Germinal center (tissue), 1 donor: ENCODE data around the gene FBF1.

Experiments
- DNase-seq: peaks from one replicate; pipeline ENCODE4 v3.0.0; 2012; ENCODE audit warnings: mixed read lengths, low spot score

Gene FBF1

DNA sequence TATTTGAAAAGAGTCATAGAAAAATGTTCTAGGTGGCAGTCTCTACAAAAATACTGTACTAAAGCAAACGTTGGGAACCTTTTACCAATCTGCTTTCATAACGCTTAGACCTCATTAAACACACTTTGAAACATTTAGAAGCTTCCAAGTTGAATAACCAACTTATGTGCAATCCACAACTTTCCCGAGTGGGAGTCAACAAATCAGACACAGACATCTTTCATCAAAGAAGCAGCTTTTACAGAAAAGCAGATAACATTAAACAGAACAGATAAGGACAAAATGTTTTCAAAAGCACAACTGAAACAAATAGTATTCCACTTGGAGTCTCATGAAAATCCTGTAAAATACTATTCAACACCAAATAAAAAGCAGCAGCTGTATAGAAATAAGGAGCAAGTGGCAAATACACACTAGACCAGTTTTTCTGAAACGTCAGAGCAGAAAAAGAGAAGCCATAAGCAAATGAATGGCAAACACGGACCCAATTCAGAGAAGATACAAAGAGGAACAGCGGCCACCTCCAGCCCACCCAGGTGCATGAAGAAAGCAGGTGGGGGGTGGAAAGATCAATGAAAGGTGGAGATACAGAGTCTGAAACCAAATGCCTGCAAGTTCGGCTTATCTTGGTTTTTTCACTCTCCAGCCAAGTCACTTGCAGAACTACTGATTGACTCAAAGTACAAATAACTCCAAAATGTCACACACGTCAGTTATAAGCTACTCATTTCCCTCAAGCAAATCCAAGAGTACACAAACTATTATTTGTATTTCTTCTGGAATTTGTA lies 18.4 kb upstream of the FBF1 start:
- no peak for DNase-seq

DNA sequence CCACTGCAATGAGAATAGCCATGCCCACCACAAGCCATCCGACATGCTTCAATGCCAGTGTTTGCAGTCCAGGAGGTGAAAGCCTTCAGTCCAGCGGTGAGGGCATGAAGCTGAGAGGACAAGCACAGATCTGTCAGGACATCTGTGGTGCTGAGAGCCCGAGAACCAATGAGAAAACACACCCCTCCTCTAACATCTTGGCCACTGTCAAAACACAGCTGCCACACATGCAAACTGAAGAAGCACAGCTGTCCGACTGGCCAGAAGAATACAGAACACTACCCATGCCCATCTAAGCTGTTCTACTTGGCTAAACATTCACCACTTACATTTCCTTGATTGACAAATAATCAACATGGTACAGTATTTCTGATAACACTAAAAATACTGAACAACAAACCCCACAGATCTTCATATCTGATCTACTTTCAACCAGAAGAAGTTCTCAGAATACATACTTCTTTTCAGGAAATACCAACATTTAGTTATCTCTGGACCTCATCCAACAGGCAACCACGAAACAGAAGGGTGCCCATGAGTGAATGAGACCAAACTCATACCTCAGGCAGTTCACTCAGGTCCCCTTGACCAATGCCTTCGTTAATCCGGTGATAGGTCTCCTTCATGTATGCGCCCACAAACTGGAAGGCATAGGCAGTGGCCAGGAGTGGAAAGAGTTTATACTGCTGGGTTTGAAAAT lies 10.2 kb upstream of the FBF1 start:
- no peak for DNase-seq

GRCh38 chr17:75950421-75950820 lies 9.6 kb upstream of the FBF1 start:
- no peak for DNase-seq

- no peak for DNase-seq
Measured at GRCh38 chr17:75945211-75945610, 4.4 kb upstream of the FBF1 start.

GRCh38 chr17:75943491-75943890 lies 2.6 kb upstream of the FBF1 start:
- no peak for DNase-seq

GRCh38 chr17:75942473-75942872 lies 1.6 kb upstream of the FBF1 start:
- no peak for DNase-seq

GRCh38 chr17:75941442-75941819 lies 589 bp upstream of the FBF1 start:
- no peak for DNase-seq

DNA sequence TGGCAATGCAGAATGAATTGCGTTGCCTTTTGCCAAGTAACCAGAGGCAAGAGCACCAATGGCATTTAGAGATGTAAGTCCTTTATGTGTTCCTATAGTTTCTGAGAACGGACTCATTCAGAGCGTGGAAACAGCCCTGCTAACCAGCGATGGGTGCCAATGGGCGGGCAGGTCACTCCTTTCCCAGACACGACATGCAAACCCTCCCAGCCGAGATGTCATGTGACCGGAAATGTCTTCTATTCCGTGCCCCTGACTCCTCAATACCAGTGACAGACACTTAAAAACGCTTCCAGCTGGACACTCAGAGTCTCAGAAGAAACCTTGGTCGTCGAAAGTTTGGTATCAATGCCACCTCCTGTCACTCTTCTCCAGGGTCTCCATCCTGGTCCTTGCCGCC lies 3.2 kb downstream of the FBF1 start:
- no peak for DNase-seq

- no peak for DNase-seq
Measured at GRCh38 chr17:75933808-75934207, 7.0 kb downstream of the FBF1 start.

DNA sequence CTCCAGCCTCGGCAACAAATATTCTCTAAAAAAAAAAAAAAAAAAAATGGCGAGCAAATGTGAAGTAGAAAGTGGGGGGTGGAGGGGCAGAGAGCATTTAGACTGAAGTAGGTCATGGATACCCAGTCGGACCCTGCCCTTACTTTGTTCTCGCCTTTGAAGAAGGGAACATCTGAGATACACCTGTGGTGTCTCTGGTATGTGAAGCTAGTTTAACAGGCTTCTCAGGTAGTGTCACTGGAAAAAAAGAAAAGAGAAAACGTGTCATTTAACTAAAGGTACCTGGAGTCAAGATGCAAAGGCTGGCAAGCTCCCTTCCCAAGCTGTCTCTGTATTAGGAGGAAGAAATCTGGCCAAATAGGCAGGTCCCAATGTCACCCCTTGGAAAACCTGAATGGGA lies 8.0 kb downstream of the FBF1 start:
- no peak for DNase-seq

DNA sequence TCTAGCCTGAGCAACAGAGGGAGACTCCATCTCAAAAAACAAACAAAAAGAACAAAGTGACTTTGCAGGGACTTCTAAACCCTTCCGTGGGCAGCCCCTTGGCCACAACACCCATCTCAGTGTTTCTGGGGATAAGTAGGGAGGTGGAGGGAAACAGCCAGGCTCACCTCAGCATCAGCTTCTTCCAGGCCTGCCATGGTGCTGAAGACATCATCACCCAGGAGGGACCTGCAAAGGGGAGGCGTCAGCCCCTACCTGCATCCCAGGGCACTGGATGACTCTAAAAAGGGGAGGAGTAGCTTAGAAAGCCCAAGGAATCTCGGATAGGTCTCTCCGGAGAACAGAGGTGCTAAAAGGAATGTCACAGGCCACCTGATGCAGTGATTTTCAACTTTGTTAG lies 9.8 kb downstream of the FBF1 start:
- no peak for DNase-seq

DNA sequence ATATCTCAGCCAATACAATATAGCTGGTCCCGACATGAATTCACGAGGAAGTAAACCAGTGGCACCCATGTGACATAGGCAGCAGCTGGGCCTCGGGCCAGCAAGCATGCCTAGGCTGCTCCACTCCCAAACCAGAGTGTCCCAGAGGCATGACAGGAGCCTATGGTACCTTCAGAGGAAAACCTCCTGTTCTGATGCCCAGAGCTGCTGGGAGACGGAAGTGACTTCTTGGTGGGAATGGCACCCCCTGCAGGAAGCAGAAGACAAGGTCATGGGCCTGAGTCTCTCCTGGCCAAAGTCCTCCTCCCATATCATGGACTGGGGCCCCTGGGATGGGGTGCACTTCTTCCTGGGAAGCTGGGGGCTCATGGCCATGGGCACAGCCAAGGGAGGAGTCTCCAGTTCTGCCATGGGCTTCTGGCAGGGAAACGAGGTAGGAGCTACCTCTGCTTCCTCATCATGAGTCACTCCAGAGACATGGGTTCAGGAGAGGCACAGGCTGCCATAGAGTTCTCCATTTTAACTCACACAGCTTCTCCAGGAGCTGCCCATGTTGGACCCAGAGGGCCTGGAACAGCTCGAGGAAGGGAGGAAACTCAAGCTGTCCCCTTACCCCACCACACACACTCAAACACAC lies 13.4 kb downstream of the FBF1 start:
- DNase-seq: peak; percentile 73

- DNase-seq: no peak
Measured at GRCh38 chr17:75926456-75926855, 14.4 kb downstream of the FBF1 start.

- DNase-seq: no peak
Measured at GRCh38 chr17:75925912-75926311, 14.9 kb downstream of the FBF1 start.

DNA sequence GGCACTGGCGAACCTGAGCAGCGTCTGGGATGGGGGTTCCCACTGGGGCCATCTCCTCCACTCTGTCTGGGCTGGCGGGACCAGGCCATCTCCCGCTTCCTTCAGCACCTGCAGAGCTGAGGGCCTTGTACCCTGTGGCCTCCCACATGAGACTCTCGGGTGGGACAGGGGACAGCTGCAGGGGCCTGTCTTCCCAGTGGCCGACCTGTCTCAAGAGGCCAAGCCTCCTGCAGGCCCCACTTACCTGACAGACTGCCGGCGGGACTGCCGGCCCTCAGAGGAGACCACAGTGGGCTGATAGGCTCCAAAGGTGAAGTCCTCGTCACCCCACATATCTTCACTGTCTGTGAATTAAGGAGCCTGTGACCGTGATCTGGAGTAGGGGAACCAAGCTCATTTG lies 15.7 kb downstream of the FBF1 start:
- DNase-seq: no peak

DNA sequence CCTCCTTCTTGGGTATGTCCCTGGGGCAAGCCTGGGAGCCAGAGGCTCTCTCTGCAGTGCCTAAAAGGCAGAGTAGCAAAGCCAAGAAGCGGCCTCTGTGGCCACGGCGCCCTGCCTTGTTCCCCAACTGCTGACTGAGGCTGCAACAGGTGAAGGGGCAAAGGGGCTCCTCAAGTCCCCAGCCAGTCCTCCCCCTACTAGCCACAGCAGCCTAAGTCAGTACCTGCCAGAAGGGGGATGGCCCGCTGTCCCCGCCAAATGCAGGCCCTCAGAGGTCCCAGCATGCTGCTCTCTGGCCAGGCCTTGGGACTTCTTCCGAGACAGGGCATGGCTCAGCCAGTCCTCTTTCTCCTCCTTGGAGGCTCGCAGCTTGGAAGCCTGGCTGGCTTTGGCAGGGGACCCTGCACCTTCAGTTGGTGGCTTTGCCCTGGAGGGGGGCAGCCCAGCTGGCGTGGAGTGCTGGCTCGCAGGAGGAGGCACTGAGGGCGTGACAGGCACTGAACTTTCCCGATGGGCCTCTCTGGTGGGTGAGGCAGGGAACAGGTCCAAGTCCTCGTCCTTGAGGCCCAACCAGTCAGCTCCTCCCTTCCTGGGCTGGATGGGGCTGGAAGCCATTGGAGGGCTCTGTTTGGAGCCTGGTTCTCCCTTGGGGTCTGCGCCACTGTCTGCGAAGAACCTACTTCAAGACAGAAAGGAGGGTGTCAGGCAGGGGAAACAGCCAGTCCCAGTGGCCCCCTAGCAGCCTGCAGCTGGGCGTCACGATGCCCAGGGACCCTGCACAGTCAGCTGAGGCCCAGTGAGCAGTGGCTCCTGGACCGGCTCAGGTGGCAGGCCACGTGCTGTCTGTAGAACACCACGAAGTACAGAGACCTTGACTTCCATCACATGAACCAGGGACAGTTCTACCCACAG lies 17.6 kb downstream of the FBF1 start:
- DNase-seq: no peak

DNA sequence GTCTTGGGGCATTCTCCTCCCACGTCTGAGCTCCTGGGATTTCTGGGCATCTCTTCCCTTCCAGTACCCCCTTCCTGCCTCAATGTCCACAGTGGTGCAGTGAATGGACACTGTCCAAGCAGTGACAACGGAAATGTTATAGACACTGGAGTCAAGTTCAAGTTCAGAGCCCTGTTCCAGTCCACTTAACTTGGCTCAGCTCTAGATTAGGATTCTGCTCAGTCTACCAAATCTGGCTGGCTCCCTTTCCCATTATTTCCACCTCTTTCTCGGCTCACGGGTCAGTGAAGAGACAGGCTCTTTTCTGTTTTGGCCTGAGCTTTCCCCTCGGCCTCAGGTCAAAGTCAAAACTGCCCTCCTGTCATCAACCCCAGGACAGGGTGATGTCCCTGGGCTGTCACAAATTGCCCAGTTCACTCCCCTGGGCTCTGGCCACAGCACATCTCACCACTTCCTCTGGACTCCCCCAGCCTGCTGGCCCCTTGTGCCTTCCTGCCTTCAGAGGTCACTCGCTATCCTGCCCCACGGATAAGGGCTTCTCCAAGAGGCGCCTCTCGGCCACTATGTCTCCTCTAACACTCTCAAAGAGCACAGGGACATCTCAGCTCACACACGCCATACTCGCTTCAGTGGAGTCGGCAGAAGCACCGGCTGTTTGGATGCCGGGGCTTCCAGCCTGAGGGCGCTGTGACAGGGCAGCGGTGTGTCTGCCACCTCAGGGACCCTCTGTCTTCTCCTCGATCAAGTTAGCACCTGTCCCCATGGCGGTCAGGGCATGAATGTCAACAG lies 18.5 kb downstream of the FBF1 start:
- DNase-seq: no peak

DNA sequence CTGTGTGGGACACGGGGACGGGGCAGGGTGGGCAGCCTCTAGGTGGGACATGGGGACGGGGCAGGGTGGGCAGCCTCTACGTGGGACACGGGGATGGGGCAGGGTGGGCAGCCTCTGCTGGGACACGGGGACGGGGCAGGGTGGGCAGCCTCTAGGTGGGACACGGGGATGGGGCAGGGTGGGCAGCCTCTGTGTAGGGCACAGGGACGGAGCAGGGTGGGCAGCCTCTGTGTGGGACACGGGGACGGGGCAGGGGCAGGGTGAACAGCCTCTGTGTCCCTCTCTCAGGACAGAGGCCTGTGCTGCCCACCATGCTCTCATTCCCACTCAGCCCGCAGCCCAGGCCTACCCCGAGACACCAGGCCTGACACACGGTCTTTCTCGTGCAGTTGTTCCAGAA lies 19.2 kb downstream of the FBF1 start:
- DNase-seq: no peak

GRCh38 chr17:75920045-75920560 lies 20.7 kb downstream of the FBF1 start:
- DNase-seq: no peak

- no peak for DNase-seq
Measured at GRCh38 chr17:75919611-75920010, 21.2 kb downstream of the FBF1 start.

DNA sequence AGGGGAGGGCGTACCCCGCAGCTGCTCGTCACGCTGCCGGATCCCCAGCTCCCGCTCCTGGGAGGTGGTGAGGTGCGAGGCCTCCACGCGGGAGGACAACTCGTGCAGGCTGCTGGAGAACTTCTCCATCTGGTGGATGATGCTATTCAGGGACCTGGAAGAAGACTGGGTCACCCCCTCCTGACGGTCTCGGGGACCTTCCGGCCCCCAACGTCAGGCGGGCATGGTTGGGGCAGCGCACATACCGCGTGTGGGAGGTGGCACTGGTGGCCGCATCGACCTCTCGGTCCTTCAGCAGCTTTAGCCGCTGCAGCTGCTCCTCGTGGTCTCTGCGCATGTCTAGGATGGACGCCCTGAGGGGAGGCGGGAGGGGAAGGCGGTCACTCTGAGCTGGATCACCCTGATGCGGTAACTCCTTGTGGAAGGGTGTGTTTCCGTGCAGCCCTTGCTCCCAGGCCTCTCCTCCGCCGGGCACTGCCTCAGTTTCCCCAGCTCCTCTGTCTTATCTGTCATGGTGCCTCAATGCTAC lies 22.9 kb downstream of the FBF1 start:
- no peak for DNase-seq
